Right lobe of liver (tissue), 4 donors: ENCODE results near the gene TMC2.

Experiments used
- CTCF ChIP-seq, 4 donors: fragments of 200-600 bp in 3 of 4; fragments of 450-650 bp in 1 of 4; IDR thresholded peaks; one replicate each; pipeline versions ENCODE4 v1.5.1 to v1.8.0; 2016 to 2022; ENCODE audit warnings: antibody characterized with exemption in 4 of 4, mild to moderate bottlenecking in 2 of 4
- POLR2A ChIP-seq: fragments of 450-650 bp; IDR thresholded peaks from one replicate; pipeline ENCODE4 v1.6.1; 2017; ENCODE audit warnings: antibody characterized with exemption, mild to moderate bottlenecking
- donor health status: DM: no; HTN: no; CAD: no.
- donor health status: DM: no; HTN: no; CAD: no.
- donor health status: DM: no; HTN: yes; CAD: no.

DNA sequence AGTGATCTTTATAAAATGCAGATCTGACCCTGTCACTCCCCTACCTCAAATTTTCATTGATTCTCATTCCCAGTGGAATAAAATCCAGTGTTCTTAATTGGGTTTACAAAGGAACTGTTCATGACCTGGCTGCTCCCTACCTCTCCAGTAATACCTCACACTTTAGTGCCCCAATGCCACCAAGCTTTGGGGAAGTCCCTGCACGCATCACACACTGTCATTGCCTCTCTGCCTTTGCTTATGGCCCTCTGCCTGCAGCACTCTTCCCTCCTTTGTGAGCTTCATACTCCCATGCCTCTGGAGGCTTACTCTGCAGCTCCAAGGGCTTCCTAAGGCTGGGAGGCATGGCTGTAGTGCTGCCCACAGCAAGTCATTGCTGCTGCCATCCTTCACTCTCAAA, 57.4 kb downstream of the TMC2 start:
- TF ChIP-seq CTCF (IDR thresholded peaks at IDR 0.05) (no peak), POLR2A (no peak)
